ENCODE data around the gene CSPG4. TPM values are rescaled to one million over a fixed set of nuclear protein-coding genes. Genes with fewer than 3 reads are reported as not detected.

The CSPG4 gene
- total RNA-seq, 1 donor from 2014 or later, result 0.41 TPM

DNA sequence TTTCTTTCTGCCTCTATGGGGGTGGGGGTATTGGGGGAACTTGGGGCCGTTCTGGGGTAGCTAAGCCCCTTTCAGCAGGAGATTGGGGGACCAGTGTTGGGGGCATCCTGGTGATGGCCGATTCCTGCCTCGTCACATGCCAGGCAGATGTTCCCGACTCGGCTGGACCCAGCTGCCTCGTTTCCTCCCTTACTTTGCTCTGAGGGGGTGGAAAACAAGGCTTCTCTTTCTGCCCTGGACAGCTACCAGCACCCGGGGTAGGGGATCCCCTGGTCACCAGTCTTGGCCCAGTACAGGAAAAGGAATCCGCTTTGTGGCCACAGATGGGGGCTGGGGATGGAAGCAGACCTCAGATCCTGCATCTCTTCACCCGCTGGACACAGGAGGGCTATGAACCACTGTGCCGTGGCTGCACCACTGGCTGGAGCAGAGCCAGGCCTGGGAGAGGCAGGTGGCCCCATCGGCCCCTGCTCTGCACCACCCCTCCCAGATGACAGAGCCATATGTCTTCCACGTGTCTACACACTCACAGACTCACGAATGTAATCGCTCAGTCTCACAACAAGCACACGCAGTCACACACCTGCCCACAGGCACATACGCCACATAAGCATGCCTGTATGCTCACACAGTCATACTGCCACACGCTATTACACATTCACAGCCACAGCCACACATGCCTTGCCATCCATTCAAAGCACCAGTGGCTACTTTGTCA lies 52.6 kb downstream of the CSPG4 start:
- H3K4me3 Mint-ChIP-seq (ENCODE audit: low read depth), result no peak overlapping the region
- peaks cover 21% of the 10 kb centered on the region for H3K4me1 Mint-ChIP-seq (ENCODE audit: low read depth)
- H3K27ac Mint-ChIP-seq, result no peak overlapping the region

DNA sequence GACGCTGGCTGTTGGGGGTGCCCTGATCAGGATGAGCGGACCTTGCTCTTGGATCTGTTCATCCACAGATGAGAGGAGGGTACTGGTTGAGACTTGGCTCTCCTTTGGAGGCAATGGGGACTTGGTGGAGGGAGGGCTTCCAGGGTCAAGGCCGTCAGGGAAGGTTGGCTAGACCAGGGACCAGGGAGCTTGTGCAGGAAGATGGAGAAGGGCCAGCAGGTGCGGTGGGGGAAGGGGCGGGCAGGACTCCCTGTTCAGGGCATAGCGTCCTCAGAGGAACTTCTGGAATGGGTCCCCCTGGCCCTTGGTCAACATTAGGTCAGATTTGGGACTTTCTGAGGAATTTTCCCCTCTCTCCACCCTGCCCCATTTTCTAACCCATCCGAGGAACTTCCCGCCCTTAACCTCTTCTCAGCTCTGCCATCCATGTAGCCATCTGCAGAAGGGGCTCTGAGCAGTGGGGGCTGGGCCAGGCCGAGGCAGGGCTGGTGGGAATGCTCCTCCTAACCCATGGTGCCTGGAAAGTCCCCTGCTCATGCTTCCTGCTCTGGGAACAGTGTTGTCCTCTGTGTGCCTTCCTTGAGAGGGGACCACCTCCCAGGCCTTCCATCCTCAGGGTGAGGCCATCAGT lies 53.4 kb downstream of the CSPG4 start:
- H3K9me3 Mint-ChIP-seq (ENCODE audit: low read depth), result no peaks in the 10 kb centered on the region
- peaks cover 15% of the 10 kb centered on the region for H3K4me1 Mint-ChIP-seq (ENCODE audit: low read depth)
- H3K27ac Mint-ChIP-seq, result no peak overlapping the region
- H3K27me3 Mint-ChIP-seq, result peaks cover 61% of the 10 kb centered on the region
- peaks cover 25% of the 10 kb centered on the region for H3K36me3 Mint-ChIP-seq (ENCODE audit: insufficient read depth)
- no peak for DNase-seq (ENCODE audit: low spot score, unreplicated experiment)
- no peak for TF ChIP-seq CTCF (IDR thresholded peaks at IDR 0.05; ENCODE audit: unreplicated experiment)
- no peak overlapping the region for H3K4me3 Mint-ChIP-seq (ENCODE audit: low read depth)

More for the DNA sequence above, 52.6 kb downstream of the CSPG4 start:
- H3K27me3 Mint-ChIP-seq, result peaks cover 58% of the 10 kb centered on the region
- H3K36me3 Mint-ChIP-seq (ENCODE audit: insufficient read depth), result peaks cover 25% of the 10 kb centered on the region
- no peak for TF ChIP-seq CTCF (IDR thresholded peaks at IDR 0.05; ENCODE audit: unreplicated experiment)
- no peaks in the 10 kb centered on the region for H3K9me3 Mint-ChIP-seq (ENCODE audit: low read depth)
- DNase-seq (ENCODE audit: low spot score, unreplicated experiment), result no peak

DNA sequence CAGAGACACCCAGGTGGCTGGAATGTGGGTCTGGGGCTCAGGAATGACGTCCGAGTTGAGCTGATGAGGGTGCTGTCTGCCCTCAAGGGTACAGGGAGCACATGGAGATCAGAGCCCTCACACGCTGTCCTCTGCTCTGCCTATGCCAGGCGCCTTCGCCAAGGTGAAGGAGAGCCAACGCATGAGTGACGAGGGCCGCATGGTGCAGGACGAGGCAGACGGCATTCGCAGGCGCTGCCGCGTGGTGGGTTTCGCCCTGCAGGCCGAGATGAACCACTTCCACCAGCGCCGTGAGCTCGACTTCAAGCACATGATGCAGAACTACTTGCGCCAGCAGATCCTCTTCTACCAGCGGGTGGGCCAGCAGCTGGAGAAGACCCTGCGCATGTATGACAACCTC lies 55.8 kb downstream of the CSPG4 start:
- peaks cover 14% of the 10 kb centered on the region for H3K4me1 Mint-ChIP-seq (ENCODE audit: low read depth)
- peaks cover 53% of the 10 kb centered on the region for H3K27me3 Mint-ChIP-seq
- peaks cover 26% of the 10 kb centered on the region for H3K36me3 Mint-ChIP-seq (ENCODE audit: insufficient read depth)
- no peaks in the 10 kb centered on the region for H3K9me3 Mint-ChIP-seq (ENCODE audit: low read depth)
- DNase-seq (ENCODE audit: low spot score, unreplicated experiment), result no peak
- TF ChIP-seq CTCF (IDR thresholded peaks at IDR 0.05; ENCODE audit: unreplicated experiment), result no peak
- no peak overlapping the region for H3K27ac Mint-ChIP-seq
- no peak overlapping the region for H3K4me3 Mint-ChIP-seq (ENCODE audit: low read depth)

DNA sequence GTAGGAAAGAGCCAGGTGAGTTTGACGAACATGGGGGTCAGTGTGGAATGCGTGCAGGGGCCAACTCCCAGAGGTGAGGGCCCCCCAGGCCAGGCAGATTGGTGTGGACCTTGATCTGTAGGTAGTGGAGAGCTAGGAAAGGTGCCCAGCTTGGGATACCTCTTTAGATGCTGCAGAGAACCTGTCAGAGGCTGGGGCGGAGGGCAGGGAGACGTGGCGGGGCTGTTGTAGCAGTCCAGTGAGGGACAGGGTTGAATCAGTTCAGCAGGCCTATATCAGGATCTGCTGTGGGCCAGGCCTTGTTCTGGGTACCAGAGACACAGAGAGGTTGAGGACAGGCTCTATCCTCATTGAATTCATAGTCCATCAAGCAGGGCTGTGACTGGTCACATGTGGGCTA lies 56.3 kb downstream of the CSPG4 start:
- H3K4me3 Mint-ChIP-seq (ENCODE audit: low read depth), result no peak overlapping the region
- H3K27ac Mint-ChIP-seq, result no peak overlapping the region
- peaks cover 48% of the 10 kb centered on the region for H3K27me3 Mint-ChIP-seq
- DNase-seq (ENCODE audit: low spot score, unreplicated experiment), result no peak
- peaks cover 27% of the 10 kb centered on the region for H3K36me3 Mint-ChIP-seq (ENCODE audit: insufficient read depth)
- H3K9me3 Mint-ChIP-seq (ENCODE audit: low read depth), result no peaks in the 10 kb centered on the region
- peaks cover 17% of the 10 kb centered on the region for H3K4me1 Mint-ChIP-seq (ENCODE audit: low read depth)
- no peak for TF ChIP-seq CTCF (IDR thresholded peaks at IDR 0.05; ENCODE audit: unreplicated experiment)

DNA sequence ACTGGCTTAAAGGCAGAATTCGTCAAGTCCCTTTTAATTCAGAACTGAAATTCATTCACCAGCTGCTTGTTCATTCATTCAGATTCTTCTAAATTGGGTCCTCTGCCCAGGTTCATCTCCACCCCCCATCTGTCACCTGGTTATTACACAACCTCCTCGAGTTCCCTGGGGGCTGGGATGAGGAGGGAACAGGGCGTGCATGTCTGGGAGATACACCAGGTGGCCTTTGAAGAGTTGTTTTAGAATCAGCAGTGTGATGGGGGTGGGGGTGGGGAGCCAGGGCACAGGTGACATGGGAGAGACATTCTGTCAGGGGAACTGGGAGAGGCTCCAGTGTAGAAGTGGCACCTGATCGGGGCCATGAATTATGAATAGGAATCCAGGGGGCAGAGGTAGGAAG lies 56.7 kb downstream of the CSPG4 start:
- H3K27me3 Mint-ChIP-seq, result peaks cover 47% of the 10 kb centered on the region
- peaks cover 21% of the 10 kb centered on the region for H3K4me1 Mint-ChIP-seq (ENCODE audit: low read depth)
- no peak overlapping the region for H3K27ac Mint-ChIP-seq
- peaks cover 28% of the 10 kb centered on the region for H3K36me3 Mint-ChIP-seq (ENCODE audit: insufficient read depth)
- no peak for TF ChIP-seq CTCF (IDR thresholded peaks at IDR 0.05; ENCODE audit: unreplicated experiment)
- H3K9me3 Mint-ChIP-seq (ENCODE audit: low read depth), result no peaks in the 10 kb centered on the region
- no peak for DNase-seq (ENCODE audit: low spot score, unreplicated experiment)
- H3K4me3 Mint-ChIP-seq (ENCODE audit: low read depth), result no peak overlapping the region
